ENCODE measurements around the gene TIMP1.
A peak's percentile ranks its signal among the peaks of the same experiment; 100 is the strongest.

Gene TIMP1

GRCh38 chrX:47620303-47620685, 38.1 kb downstream of the TIMP1 start:
- H3K27ac ChIP-seq (ENCODE audit: low read depth, low read length) = no peak overlapping the region
- H3K4me3 ChIP-seq (ENCODE audit: low read depth, low read length) = no peak overlapping the region
- no peak overlapping the region for H2AFZ ChIP-seq (ENCODE audit: low read length, unreplicated experiment)
- H3K4me1 ChIP-seq (ENCODE audit: control insufficient read depth, insufficient read depth, low read length, unreplicated experiment) = no peaks in the 10 kb centered on the region
- H3K27me3 ChIP-seq (ENCODE audit: insufficient read depth, low read length) = no peaks in the 10 kb centered on the region
- H3K36me3 ChIP-seq (ENCODE audit: insufficient read depth, low read length) = no peaks in the 10 kb centered on the region
- no peaks in the 10 kb centered on the region for H3K79me2 ChIP-seq (ENCODE audit: control insufficient read depth, insufficient read depth, low read length, unreplicated experiment)

GRCh38 chrX:47621851-47622250, 39.6 kb downstream of the TIMP1 start:
- no peaks in the 10 kb centered on the region for H3K4me1 ChIP-seq (ENCODE audit: control insufficient read depth, insufficient read depth, low read length, unreplicated experiment)
- no peak overlapping the region for H3K4me3 ChIP-seq (ENCODE audit: low read depth, low read length)
- no peaks in the 10 kb centered on the region for H3K79me2 ChIP-seq (ENCODE audit: control insufficient read depth, insufficient read depth, low read length, unreplicated experiment)

GRCh38 chrX:47623540-47624027, 41.3 kb downstream of the TIMP1 start:
- no peaks in the 10 kb centered on the region for H3K36me3 ChIP-seq (ENCODE audit: insufficient read depth, low read length)
- H3K79me2 ChIP-seq (ENCODE audit: control insufficient read depth, insufficient read depth, low read length, unreplicated experiment) = no peaks in the 10 kb centered on the region
- H2AFZ ChIP-seq (ENCODE audit: low read length, unreplicated experiment) = no peak overlapping the region
- H3K27ac ChIP-seq (ENCODE audit: low read depth, low read length) = no peak overlapping the region
- H3K4me1 ChIP-seq (ENCODE audit: control insufficient read depth, insufficient read depth, low read length, unreplicated experiment) = no peaks in the 10 kb centered on the region
- H3K27me3 ChIP-seq (ENCODE audit: insufficient read depth, low read length) = no peaks in the 10 kb centered on the region
- H3K4me3 ChIP-seq (ENCODE audit: low read depth, low read length) = peak overlapping the region; percentile 7

More at GRCh38 chrX:47621851-47622250, 39.6 kb downstream of the TIMP1 start:
- no peak overlapping the region for H3K27ac ChIP-seq (ENCODE audit: low read depth, low read length)
- no peaks in the 10 kb centered on the region for H3K36me3 ChIP-seq (ENCODE audit: insufficient read depth, low read length)
- no peaks in the 10 kb centered on the region for H3K27me3 ChIP-seq (ENCODE audit: insufficient read depth, low read length)
- no peak overlapping the region for H2AFZ ChIP-seq (ENCODE audit: low read length, unreplicated experiment)

GRCh38 chrX:47625365-47625764, 43.1 kb downstream of the TIMP1 start:
- H3K79me2 ChIP-seq (ENCODE audit: control insufficient read depth, insufficient read depth, low read length, unreplicated experiment) = no peaks in the 10 kb centered on the region
- no peaks in the 10 kb centered on the region for H3K27me3 ChIP-seq (ENCODE audit: insufficient read depth, low read length)
- H3K4me1 ChIP-seq (ENCODE audit: control insufficient read depth, insufficient read depth, low read length, unreplicated experiment) = no peaks in the 10 kb centered on the region
- H3K4me3 ChIP-seq (ENCODE audit: low read depth, low read length) = no peak overlapping the region
- no peaks in the 10 kb centered on the region for H3K36me3 ChIP-seq (ENCODE audit: insufficient read depth, low read length)
- H3K27ac ChIP-seq (ENCODE audit: low read depth, low read length) = no peak overlapping the region
- no peak overlapping the region for H2AFZ ChIP-seq (ENCODE audit: low read length, unreplicated experiment)

GRCh38 chrX:47628982-47629381, 46.7 kb downstream of the TIMP1 start:
- Histone ChIP-seq H3K36me3 (ENCODE audit: insufficient read depth, low read length) (no peaks in the 10 kb centered on the region), H3K4me1 (ENCODE audit: control insufficient read depth, insufficient read depth, low read length, unreplicated experiment) (no peaks in the 10 kb centered on the region), H2AFZ (ENCODE audit: low read length, unreplicated experiment) (no peak overlapping the region), H3K4me3 (ENCODE audit: low read depth, low read length) (no peak overlapping the region), H3K79me2 (ENCODE audit: control insufficient read depth, insufficient read depth, low read length, unreplicated experiment) (no peaks in the 10 kb centered on the region), H3K27me3 (ENCODE audit: insufficient read depth, low read length) (no peaks in the 10 kb centered on the region), H3K27ac (ENCODE audit: low read depth, low read length) (no peak overlapping the region)

GRCh38 chrX:47629419-47630200, 47.4 kb downstream of the TIMP1 start, which contains the start of gene CFP:
CFP (minus strand) TSS chrX:47629930; CDS start chrX:47629844, 86 bp downstream.
- Histone ChIP-seq H3K27ac (ENCODE audit: low read depth, low read length) (no peak within 1 kb of the TSS), H3K79me2 (ENCODE audit: control insufficient read depth, insufficient read depth, low read length, unreplicated experiment) (no peaks in the 10 kb centered on the region), H3K4me3 (ENCODE audit: low read depth, low read length) (no peak within 1 kb of the TSS), H3K27me3 (ENCODE audit: insufficient read depth, low read length) (no peaks in the 10 kb centered on the region), H3K4me1 (ENCODE audit: control insufficient read depth, insufficient read depth, low read length, unreplicated experiment) (no peaks in the 10 kb centered on the region), H3K36me3 (ENCODE audit: insufficient read depth, low read length) (no peaks in the 10 kb centered on the region), H2AFZ (ENCODE audit: low read length, unreplicated experiment) (no peak within 1 kb of the TSS)

GRCh38 chrX:47631676-47632075, 49.4 kb downstream of the TIMP1 start:
- H3K27ac ChIP-seq (ENCODE audit: low read depth, low read length) = no peak overlapping the region
- H3K79me2 ChIP-seq (ENCODE audit: control insufficient read depth, insufficient read depth, low read length, unreplicated experiment) = no peaks in the 10 kb centered on the region
- H3K4me1 ChIP-seq (ENCODE audit: control insufficient read depth, insufficient read depth, low read length, unreplicated experiment) = no peaks in the 10 kb centered on the region
- H3K4me3 ChIP-seq (ENCODE audit: low read depth, low read length) = no peak overlapping the region
- no peak overlapping the region for H2AFZ ChIP-seq (ENCODE audit: low read length, unreplicated experiment)
- no peaks in the 10 kb centered on the region for H3K36me3 ChIP-seq (ENCODE audit: insufficient read depth, low read length)
- H3K27me3 ChIP-seq (ENCODE audit: insufficient read depth, low read length) = no peaks in the 10 kb centered on the region

- H2AFZ ChIP-seq (ENCODE audit: low read length, unreplicated experiment) = no peak overlapping the region
- H3K27me3 ChIP-seq (ENCODE audit: insufficient read depth, low read length) = no peaks in the 10 kb centered on the region
- H3K27ac ChIP-seq (ENCODE audit: low read depth, low read length) = no peak overlapping the region
- no peaks in the 10 kb centered on the region for H3K4me1 ChIP-seq (ENCODE audit: control insufficient read depth, insufficient read depth, low read length, unreplicated experiment)
- no peaks in the 10 kb centered on the region for H3K36me3 ChIP-seq (ENCODE audit: insufficient read depth, low read length)
- no peak overlapping the region for H3K4me3 ChIP-seq (ENCODE audit: low read depth, low read length)
- no peaks in the 10 kb centered on the region for H3K79me2 ChIP-seq (ENCODE audit: control insufficient read depth, insufficient read depth, low read length, unreplicated experiment)
Measured at GRCh38 chrX:47632666-47633065, 50.4 kb downstream of the TIMP1 start.

- H3K79me2 ChIP-seq (ENCODE audit: control insufficient read depth, insufficient read depth, low read length, unreplicated experiment) = no peaks in the 10 kb centered on the region
- no peak overlapping the region for H2AFZ ChIP-seq (ENCODE audit: low read length, unreplicated experiment)
- H3K4me3 ChIP-seq (ENCODE audit: low read depth, low read length) = no peak overlapping the region
- H3K36me3 ChIP-seq (ENCODE audit: insufficient read depth, low read length) = no peaks in the 10 kb centered on the region
- H3K4me1 ChIP-seq (ENCODE audit: control insufficient read depth, insufficient read depth, low read length, unreplicated experiment) = no peaks in the 10 kb centered on the region
- H3K27me3 ChIP-seq (ENCODE audit: insufficient read depth, low read length) = no peaks in the 10 kb centered on the region
- H3K27ac ChIP-seq (ENCODE audit: low read depth, low read length) = no peak overlapping the region
Measured at GRCh38 chrX:47633689-47634590, 51.7 kb downstream of the TIMP1 start.

- Histone ChIP-seq H2AFZ (ENCODE audit: low read length, unreplicated experiment) (no peak overlapping the region), H3K4me3 (ENCODE audit: low read depth, low read length) (no peak overlapping the region), H3K27me3 (ENCODE audit: insufficient read depth, low read length) (no peaks in the 10 kb centered on the region), H3K4me1 (ENCODE audit: control insufficient read depth, insufficient read depth, low read length, unreplicated experiment) (no peaks in the 10 kb centered on the region), H3K36me3 (ENCODE audit: insufficient read depth, low read length) (peaks cover 6% of the 10 kb centered on the region), H3K27ac (ENCODE audit: low read depth, low read length) (no peak overlapping the region), H3K79me2 (ENCODE audit: control insufficient read depth, insufficient read depth, low read length, unreplicated experiment) (no peaks in the 10 kb centered on the region)
Measured at GRCh38 chrX:47634871-47635575, 52.8 kb downstream of the TIMP1 start.
